Activated T-helper 1 cell treated with anti-CD3 and anti-CD28 coated beads, Interleukin-2, amount 50 U/mL, for 16 hours (primary cell): ENCODE measurements around the gene DBF4.

ENCODE experiments used
- DNase-seq, 2 donors: peaks; one replicate each; pipeline ENCODE4 v3.0.0-alpha.2; 2020; ENCODE audit warnings: low read depth in 1 of 2, low spot score in 1 of 2

DBF4 gene

GRCh38 chr7:87948371-87948770 is 72.1 kb downstream of the DBF4 start:
- no peak for DNase-seq
